ENCODE results near the gene COL4A3.

GRCh38 chr2:227323818-227324217 lies 159.4 kb downstream of the COL4A3 start:
- TF ChIP-seq CTCF (IDR thresholded peaks at IDR 0.05) (no peak), POLR2A (IDR thresholded peaks at IDR 0.05) (no peak)
